GM12878 (cell line): ENCODE data around the gene CCNL1.

ENCODE experiments used
- ATF2 ChIP-seq: IDR thresholded peaks from 2 replicates; pipeline ENCODE4 v1.6.1; 2012; ENCODE audit warnings: low read length, inconsistent platforms
- BACH1 ChIP-seq: fragments of 450-650 bp; IDR thresholded peaks from 2 replicates; pipeline ENCODE4 v1.6.1; 2017; ENCODE audit warnings: mild to moderate bottlenecking, borderline replicate concordance
- CHD2 ChIP-seq: IDR thresholded peaks from 2 replicates; pipeline ENCODE4 v1.6.1; 2011; ENCODE audit warnings: low read depth, low read length, improper control_type of control experiment, borderline replicate concordance
- CTCF ChIP-seq, 3 experiments: IDR thresholded peaks in 2 of 3; conservative IDR thresholded peaks in 1 of 3; 2 replicates each; pipeline ENCODE4 v1.5.1; 2011; ENCODE audit warnings: low read depth in 3 of 3, low read length in 3 of 3, mild to moderate bottlenecking in 3 of 3, control low read depth in 2 of 3, moderate library complexity in 2 of 3, inconsistent platforms in 1 of 3, mixed read lengths in 1 of 3; ENCODE audit not compliant: control insufficient read depth in 2 of 3, insufficient read depth in 1 of 3; ENCODE audit errors: extremely low read depth in 1 of 3
- E2F8 ChIP-seq: fragments of 450-650 bp; IDR thresholded peaks from 2 replicates; pipeline ENCODE4 v1.6.1; 2018; ENCODE audit warnings: mild to moderate bottlenecking, low read depth, moderate library complexity; ENCODE audit not compliant: partially characterized antibody
- MXI1 ChIP-seq: fragments of 150-350 bp; IDR thresholded peaks from 2 replicates; pipeline ENCODE4 v1.6.1; 2011; ENCODE audit warnings: low read depth, mild to moderate bottlenecking, inconsistent platforms, low read length, improper control_type of control experiment
- MYC ChIP-seq: IDR thresholded peaks from 2 replicates; pipeline ENCODE4 v1.6.1; 2011; ENCODE audit warnings: mild to moderate bottlenecking, low read length, moderate library complexity, inconsistent platforms; ENCODE audit not compliant: insufficient read depth, insufficient replicate concordance, insufficient read length, severe bottlenecking
- POLR2AphosphoS5 ChIP-seq: IDR thresholded peaks from 2 replicates; pipeline ENCODE4 v1.6.1; 2011; ENCODE audit warnings: mild to moderate bottlenecking, low read length, inconsistent platforms
- SREBF2 ChIP-seq: IDR thresholded peaks from 2 replicates; pipeline ENCODE4 v1.6.1; 2012; ENCODE audit warnings: mild to moderate bottlenecking, low read length
- SUZ12 ChIP-seq: fragments of 200-600 bp; sonication (generic); IDR thresholded peaks from one replicate; pipeline ENCODE4 v1.6.1; 2018; ENCODE audit warnings: antibody characterized with exemption, mild to moderate bottlenecking; ENCODE audit not compliant: unreplicated experiment
- TARDBP ChIP-seq: IDR thresholded peaks from 2 replicates; pipeline ENCODE4 v1.6.1; 2016; ENCODE audit warnings: borderline replicate concordance
- TCF7 ChIP-seq: IDR thresholded peaks from 2 replicates; pipeline ENCODE4 v1.6.1; 2014; ENCODE audit warnings: antibody characterized with exemption, borderline replicate concordance
- ZNF274 ChIP-seq: IDR thresholded peaks from one replicate; pipeline ENCODE4 v1.8.0; 2011; ENCODE audit not compliant: insufficient read length, insufficient read depth

GRCh38 chr3:157120071-157120892, 39.7 kb downstream of the CCNL1 start:
- no peak for TF ChIP-seq MYC
- TF ChIP-seq SUZ12, result no peak
- no peak for TF ChIP-seq TCF7
- no peak for TF ChIP-seq E2F8
- TF ChIP-seq BACH1, result no peak
- TF ChIP-seq SREBF2, result no peak
- no peak for TF ChIP-seq CTCF (IDR thresholded peaks at IDR 0.05 in 2 of 3, conservative IDR thresholded peaks at IDR 0.05 in 1 of 3; ENCODE audit: control insufficient read depth in 2 of 3, extremely low read depth in 1 of 3, insufficient read depth in 1 of 3, low read depth in 3 of 3, low read length in 3 of 3)
- TF ChIP-seq CHD2, result no peak
- TF ChIP-seq POLR2AphosphoS5, result no peak
- no peak for TF ChIP-seq TARDBP
- no peak for TF ChIP-seq ATF2
- no peak for TF ChIP-seq MXI1
- no peak for TF ChIP-seq ZNF274
